ENCODE data around the gene TBX4.

GRCh38 chr17:61414141-61414935, 37.9 kb upstream of the TBX4 start:
- TF ChIP-seq CTCF (conservative IDR thresholded peaks at IDR 0.05 in 1 of 2, IDR thresholded peaks at IDR 0.05 in 1 of 2; ENCODE audit: extremely low read depth in 1 of 2, insufficient read depth in 1 of 2, low read depth in 1 of 2, low read length in 2 of 2), result no peak
- TF ChIP-seq EZH2 (IDR thresholded peaks at IDR 0.05; ENCODE audit: borderline replicate concordance, low read length), result no peak

Measured in mammary epithelial cell (primary cell).